IPS DF 6.9 (cell line): ENCODE data around the gene PDRG1.
"Not testable (repeated sequence)": the region's sequence is repeated elsewhere in the genome, so short reads cannot be mapped to it uniquely, and the experiment has no call there.

Experiments used
- DNase-seq: peaks from one replicate; pipeline ENCODE4 v3.0.0-alpha.2; 2013; ENCODE audit warnings: low read depth, low spot score
- H3K27ac ChIP-seq: one replicate; pipeline ENCODE4 v1.5.1; 2013; ENCODE audit warnings: low read length, control low read depth
- H3K27me3 ChIP-seq: 2 replicates; pipeline ENCODE4 v1.6.1; 2013; ENCODE audit warnings: mild to moderate bottlenecking, low read length; ENCODE audit not compliant: control insufficient read depth, insufficient read depth
- H3K36me3 ChIP-seq: 2 replicates; pipeline ENCODE4 v1.6.1; 2013; ENCODE audit warnings: low read length; ENCODE audit not compliant: control insufficient read depth, insufficient read depth
- H3K4me1 ChIP-seq: 2 replicates; pipeline ENCODE4 v1.6.1; 2013; ENCODE audit warnings: low read length; ENCODE audit not compliant: control insufficient read depth, insufficient read depth
- H3K4me3 ChIP-seq: 2 replicates; pipeline ENCODE4 v1.5.1; 2013; ENCODE audit warnings: mild to moderate bottlenecking, low read length
- H3K9me3 ChIP-seq: 2 replicates; pipeline ENCODE4 v1.6.1; 2013; ENCODE audit warnings: low read length, inconsistent platforms; ENCODE audit not compliant: control insufficient read depth, insufficient read depth
- WGBS: extraction: QIAGEN DNeasy Blood & Tissue Kit; methylation state at CpG from one replicate; pipeline ENCODE4 v1.1.7; 2013; ENCODE audit warnings: mixed read lengths, missing lambda C conversion rate; ENCODE audit not compliant: insufficient read length, insufficient coverage; 5-methylcytosine and 5-hydroxymethylcytosine counted together

The PDRG1 gene

GRCh38 chr20:31919410-31920155 is 32.3 kb downstream of the PDRG1 start:
- Histone ChIP-seq H3K27me3 (no peaks in the 10 kb centered on the region), H3K9me3 (no peaks in the 10 kb centered on the region), H3K27ac (no peak overlapping the region), H3K4me3 (no peak overlapping the region), H3K4me1 (no peaks in the 10 kb centered on the region; the same call in 1 of the 2 replicates), H3K36me3 (no peaks in the 10 kb centered on the region)
- DNase-seq: no peak
- no CpG with 5 or more reads among the region's 6 CpGs for WGBS

- no peaks in the 10 kb centered on the region for H3K36me3 ChIP-seq
- H3K27me3 ChIP-seq: no peaks in the 10 kb centered on the region
- H3K4me1 ChIP-seq: no peaks in the 10 kb centered on the region; the same call in 1 of the 2 replicates
- H3K9me3 ChIP-seq: no peaks in the 10 kb centered on the region
- no peak overlapping the region for H3K4me3 ChIP-seq
- WGBS: no CpG with 5 or more reads among the region's 7 CpGs
- H3K27ac ChIP-seq: no peak overlapping the region
- DNase-seq: no peak
These were observed 33.3 kb downstream of the PDRG1 start for GRCh38 chr20:31918466-31919105.

- H3K4me1 ChIP-seq, H3K27me3 ChIP-seq, DNase-seq, H3K36me3 ChIP-seq, H3K9me3 ChIP-seq, H3K4me3 ChIP-seq, H3K27ac ChIP-seq: not testable (repeated sequence)
- no CpG with 5 or more reads among the region's 7 CpGs for WGBS
These were observed 33.9 kb downstream of the PDRG1 start for GRCh38 chr20:31917962-31918412.

GRCh38 chr20:31916708-31917107 is 35.1 kb downstream of the PDRG1 start:
- H3K27me3 ChIP-seq: no peaks in the 10 kb centered on the region
- WGBS: no CpG with 5 or more reads among the region's 4 CpGs
- DNase-seq: no peak
- H3K36me3 ChIP-seq: no peaks in the 10 kb centered on the region
- H3K4me3 ChIP-seq: no peak overlapping the region
- peaks cover 4% of the 10 kb centered on the region for H3K4me1 ChIP-seq
- H3K27ac ChIP-seq: no peak overlapping the region
- H3K9me3 ChIP-seq: no peaks in the 10 kb centered on the region

- WGBS: no CpG with 5 or more reads among the region's 7 CpGs
- peaks cover 7% of the 10 kb centered on the region for H3K4me1 ChIP-seq
- H3K36me3 ChIP-seq: no peaks in the 10 kb centered on the region
- no peaks in the 10 kb centered on the region for H3K27me3 ChIP-seq
- H3K9me3 ChIP-seq: no peaks in the 10 kb centered on the region
- no peak overlapping the region for H3K4me3 ChIP-seq
- no peak overlapping the region for H3K27ac ChIP-seq
- no peak for DNase-seq
These were observed 36.2 kb downstream of the PDRG1 start for GRCh38 chr20:31915491-31916280.

GRCh38 chr20:31914170-31914569 is 37.7 kb downstream of the PDRG1 start:
- Histone ChIP-seq H3K27me3 (no peaks in the 10 kb centered on the region), H3K9me3 (no peaks in the 10 kb centered on the region), H3K4me3 (no peak overlapping the region), H3K4me1 (peaks cover 7% of the 10 kb centered on the region), H3K36me3 (no peaks in the 10 kb centered on the region), H3K27ac (no peak overlapping the region)
- WGBS: no CpG with 5 or more reads among the region's 5 CpGs
- no peak for DNase-seq

GRCh38 chr20:31913431-31914157 is 38.3 kb downstream of the PDRG1 start:
- Histone ChIP-seq H3K27ac (no peak overlapping the region), H3K4me1 (peaks cover 7% of the 10 kb centered on the region), H3K36me3 (no peaks in the 10 kb centered on the region), H3K27me3 (no peaks in the 10 kb centered on the region), H3K4me3 (no peak overlapping the region), H3K9me3 (no peaks in the 10 kb centered on the region)
- no peak for DNase-seq
- WGBS: no CpG with 5 or more reads among the region's 15 CpGs

GRCh38 chr20:31910071-31910803 is 41.6 kb downstream of the PDRG1 start:
- no peak for DNase-seq
- H3K9me3 ChIP-seq: no peaks in the 10 kb centered on the region
- H3K4me1 ChIP-seq: peaks cover 10% of the 10 kb centered on the region
- no CpG with 5 or more reads among the region's 4 CpGs for WGBS
- no peak overlapping the region for H3K27ac ChIP-seq
- H3K4me3 ChIP-seq: no peak overlapping the region
- H3K27me3 ChIP-seq: no peaks in the 10 kb centered on the region
- H3K36me3 ChIP-seq: no peaks in the 10 kb centered on the region

GRCh38 chr20:31909253-31910070 is 42.4 kb downstream of the PDRG1 start:
- no peaks in the 10 kb centered on the region for H3K36me3 ChIP-seq
- no peak for DNase-seq
- no CpG with 5 or more reads among the region's 17 CpGs for WGBS
- H3K4me3 ChIP-seq: no peak overlapping the region
- no peaks in the 10 kb centered on the region for H3K27me3 ChIP-seq
- peaks cover 10% of the 10 kb centered on the region for H3K4me1 ChIP-seq
- H3K9me3 ChIP-seq: no peaks in the 10 kb centered on the region
- no peak overlapping the region for H3K27ac ChIP-seq
